ENCODE measurements around the gene CPSF2. TPM values are rescaled to one million over a fixed set of nuclear protein-coding genes. Genes with fewer than 3 reads are reported as not detected.
A peak's percentile ranks its signal among the peaks of the same experiment; 100 is the strongest.

Gene CPSF2
- total RNA-seq, 2 experiments from 2014 or later: 74.4 to 94.2 TPM

- DNase-seq: no peak
- Mint-ChIP-seq H3K27me3 (no peaks in the 10 kb centered on the region), H3K27ac (peak overlapping the region; percentile 100), H3K36me3 (ENCODE audit: low read depth) (peaks cover 25% of the 10 kb centered on the region), H3K4me1 (peaks cover 34% of the 10 kb centered on the region), H3K4me3 (peak overlapping the region; percentile 86), H3K9me3 (no peaks in the 10 kb centered on the region)
- POLR2A ChIA-PET: interaction anchor here (0.6 to 0.9 kb wide), 2 partner anchors 15 to 71 kb away, joined by 3 to 6 read pairs; partner anchors contain the start of gene ATXN3
- CTCF ChIA-PET: interaction anchor here (0.5 to 13.2 kb wide), 12 partner anchors 10 to 609 kb away, joined by 3 to 132 read pairs (median 6); partner anchors contain the start of gene ATXN3
These were observed 531 bp upstream of the CPSF2 start for GRCh38 chr14:92121207-92121669.

- no peaks in the 10 kb centered on the region for H3K27me3 Mint-ChIP-seq
- CTCF ChIA-PET: interaction anchor here (0.6 to 13.2 kb wide), 11 partner anchors 10 to 271 kb away, joined by 3 to 132 read pairs (median 6); partner anchors contain the start of gene ATXN3
- DNase-seq: no peak
- H3K4me3 Mint-ChIP-seq: peak overlapping the region; percentile 86
- POLR2A ChIA-PET: no interaction called here
- H3K4me1 Mint-ChIP-seq: peaks cover 41% of the 10 kb centered on the region
- H3K27ac Mint-ChIP-seq: peak overlapping the region; percentile 100
- no peaks in the 10 kb centered on the region for H3K9me3 Mint-ChIP-seq
- H3K36me3 Mint-ChIP-seq (ENCODE audit: low read depth): peaks cover 28% of the 10 kb centered on the region
These were observed 545 bp downstream of the CPSF2 start for GRCh38 chr14:92122351-92122677.

- Mint-ChIP-seq H3K27me3 (no peaks in the 10 kb centered on the region), H3K4me1 (peaks cover 42% of the 10 kb centered on the region), H3K27ac (peak overlapping the region; percentile 100), H3K9me3 (no peaks in the 10 kb centered on the region), H3K4me3 (peak overlapping the region; percentile 86), H3K36me3 (ENCODE audit: low read depth) (peaks cover 30% of the 10 kb centered on the region)
- ChIA-PET CTCF (interaction anchor here (0.7 to 13.2 kb wide), 5 partner anchors 10 to 787 kb away, joined by 3 to 132 read pairs (median 6); partner anchors contain the start of gene ATXN3), POLR2A (no interaction called here)
- no peak for DNase-seq
These were observed 992 bp downstream of the CPSF2 start for GRCh38 chr14:92122761-92123160.

GRCh38 chr14:92134456-92134855 is 12.7 kb downstream of the CPSF2 start:
- ChIA-PET CTCF (interaction anchor here (1.0 to 2.2 kb wide), 3 partner anchors 13 to 28 kb away, joined by 4 to 9 read pairs (median 5); partner anchors contain the start of genes ATXN3, CPSF2 and NDUFB1), POLR2A (no interaction called here)
- no peak overlapping the region for H3K27ac Mint-ChIP-seq
- peaks cover 40% of the 10 kb centered on the region for H3K36me3 Mint-ChIP-seq (ENCODE audit: low read depth)
- no peaks in the 10 kb centered on the region for H3K27me3 Mint-ChIP-seq
- H3K4me3 Mint-ChIP-seq: no peak overlapping the region
- DNase-seq: no peak
- peaks cover 4% of the 10 kb centered on the region for H3K4me1 Mint-ChIP-seq
- H3K9me3 Mint-ChIP-seq: no peaks in the 10 kb centered on the region

GRCh38 chr14:92135269-92135668 is 13.5 kb downstream of the CPSF2 start:
- Mint-ChIP-seq H3K9me3 (no peaks in the 10 kb centered on the region), H3K4me1 (peaks cover under 1% of the 10 kb centered on the region), H3K27me3 (no peaks in the 10 kb centered on the region), H3K36me3 (ENCODE audit: low read depth) (peaks cover 43% of the 10 kb centered on the region), H3K4me3 (no peak overlapping the region), H3K27ac (no peak overlapping the region)
- DNase-seq: no peak
- ChIA-PET POLR2A (no interaction called here), CTCF (interaction anchor here (1.1 to 2.2 kb wide), 2 partner anchors 14 to 29 kb away, joined by 5 to 9 read pairs; partner anchors contain the start of genes ATXN3, CPSF2 and NDUFB1)

- H3K9me3 Mint-ChIP-seq: no peaks in the 10 kb centered on the region
- ChIA-PET POLR2A (no interaction called here), CTCF (no interaction called here)
- H3K27me3 Mint-ChIP-seq: no peaks in the 10 kb centered on the region
- H3K4me1 Mint-ChIP-seq: peaks cover under 1% of the 10 kb centered on the region
- DNase-seq: no peak
- H3K4me3 Mint-ChIP-seq: no peak overlapping the region
- H3K36me3 Mint-ChIP-seq (ENCODE audit: low read depth): peaks cover 51% of the 10 kb centered on the region
- H3K27ac Mint-ChIP-seq: no peak overlapping the region
These were observed 21.5 kb downstream of the CPSF2 start for GRCh38 chr14:92143309-92143708.

- peaks cover 48% of the 10 kb centered on the region for H3K36me3 Mint-ChIP-seq (ENCODE audit: low read depth)
- H3K27me3 Mint-ChIP-seq: no peaks in the 10 kb centered on the region
- POLR2A ChIA-PET: no interaction called here
- DNase-seq: no peak
- no peak overlapping the region for H3K27ac Mint-ChIP-seq
- H3K4me3 Mint-ChIP-seq: no peak overlapping the region
- H3K9me3 Mint-ChIP-seq: no peaks in the 10 kb centered on the region
- peaks cover 1% of the 10 kb centered on the region for H3K4me1 Mint-ChIP-seq
- CTCF ChIA-PET: interaction anchor here (1.4 kb wide), 1 partner anchor 8 kb away, joined by 3 read pairs; no protein-coding TSS in a partner anchor
These were observed 22.2 kb downstream of the CPSF2 start for GRCh38 chr14:92143962-92144361.

GRCh38 chr14:92144708-92145107 is 22.9 kb downstream of the CPSF2 start:
- H3K9me3 Mint-ChIP-seq: no peaks in the 10 kb centered on the region
- H3K4me3 Mint-ChIP-seq: no peak overlapping the region
- H3K4me1 Mint-ChIP-seq: peaks cover 1% of the 10 kb centered on the region
- H3K36me3 Mint-ChIP-seq (ENCODE audit: low read depth): peaks cover 51% of the 10 kb centered on the region
- no peaks in the 10 kb centered on the region for H3K27me3 Mint-ChIP-seq
- no peak for DNase-seq
- POLR2A ChIA-PET: no interaction called here
- H3K27ac Mint-ChIP-seq: no peak overlapping the region
- CTCF ChIA-PET: interaction anchor here (1.4 kb wide), 2 partner anchors 9 kb away, joined by 3 to 5 read pairs; no protein-coding TSS in a partner anchor

GRCh38 chr14:92153581-92153980 is 31.8 kb downstream of the CPSF2 start:
- POLR2A ChIA-PET: no interaction called here
- H3K4me3 Mint-ChIP-seq: no peak overlapping the region
- H3K4me1 Mint-ChIP-seq: peaks cover 8% of the 10 kb centered on the region
- peaks cover 45% of the 10 kb centered on the region for H3K36me3 Mint-ChIP-seq (ENCODE audit: low read depth)
- H3K9me3 Mint-ChIP-seq: no peaks in the 10 kb centered on the region
- no peak overlapping the region for H3K27ac Mint-ChIP-seq
- H3K27me3 Mint-ChIP-seq: no peaks in the 10 kb centered on the region
- DNase-seq: no peak
- CTCF ChIA-PET: interaction anchor here (1.0 to 1.7 kb wide), 2 partner anchors 9 to 19 kb away, joined by 4 to 5 read pairs; no protein-coding TSS in a partner anchor

- ChIA-PET POLR2A (no interaction called here), CTCF (interaction anchor here (1.0 kb wide), 1 partner anchor 9 kb away, joined by 5 read pairs; no protein-coding TSS in a partner anchor)
- Mint-ChIP-seq H3K4me1 (peaks cover 8% of the 10 kb centered on the region), H3K27me3 (no peaks in the 10 kb centered on the region), H3K4me3 (no peak overlapping the region), H3K27ac (no peak overlapping the region), H3K9me3 (no peaks in the 10 kb centered on the region), H3K36me3 (ENCODE audit: low read depth) (peaks cover 45% of the 10 kb centered on the region)
- no peak for DNase-seq
These were observed 32.6 kb downstream of the CPSF2 start for GRCh38 chr14:92154283-92154942.

GRCh38 chr14:92160619-92161018 is 38.9 kb downstream of the CPSF2 start:
- peaks cover 8% of the 10 kb centered on the region for H3K4me1 Mint-ChIP-seq
- ChIA-PET CTCF (no interaction called here), POLR2A (no interaction called here)
- H3K9me3 Mint-ChIP-seq: peaks cover 17% of the 10 kb centered on the region
- H3K4me3 Mint-ChIP-seq: no peak overlapping the region
- no peaks in the 10 kb centered on the region for H3K27me3 Mint-ChIP-seq
- no peak for DNase-seq
- peaks cover 70% of the 10 kb centered on the region for H3K36me3 Mint-ChIP-seq (ENCODE audit: low read depth)
- H3K27ac Mint-ChIP-seq: no peak overlapping the region

GRCh38 chr14:92161521-92161920 is 39.8 kb downstream of the CPSF2 start:
- H3K27me3 Mint-ChIP-seq: no peaks in the 10 kb centered on the region
- H3K9me3 Mint-ChIP-seq: peaks cover 17% of the 10 kb centered on the region
- H3K36me3 Mint-ChIP-seq (ENCODE audit: low read depth): peaks cover 67% of the 10 kb centered on the region
- peaks cover 8% of the 10 kb centered on the region for H3K4me1 Mint-ChIP-seq
- ChIA-PET CTCF (no interaction called here), POLR2A (no interaction called here)
- no peak for DNase-seq
- no peak overlapping the region for H3K27ac Mint-ChIP-seq
- no peak overlapping the region for H3K4me3 Mint-ChIP-seq

GRCh38 chr14:92164958-92165357 is 43.2 kb downstream of the CPSF2 start:
- ChIA-PET CTCF (no interaction called here), POLR2A (no interaction called here)
- DNase-seq: no peak
- H3K4me1 Mint-ChIP-seq: no peaks in the 10 kb centered on the region
- H3K36me3 Mint-ChIP-seq (ENCODE audit: low read depth): peaks cover 62% of the 10 kb centered on the region
- H3K27me3 Mint-ChIP-seq: no peaks in the 10 kb centered on the region
- no peak overlapping the region for H3K4me3 Mint-ChIP-seq
- H3K27ac Mint-ChIP-seq: no peak overlapping the region
- H3K9me3 Mint-ChIP-seq: peaks cover 19% of the 10 kb centered on the region
